CD8-positive, alpha-beta memory T cell (primary cell): ENCODE measurements around the gene GOLGA6L10. TPM values are rescaled to one million over a fixed set of nuclear protein-coding genes. Genes with fewer than 3 reads are reported as not detected.

Experiments used
- CTCF ChIA-PET: fragments of 350-600 bp; sonication (Branson Sonifier 250); formaldehyde crosslinking; loops from one replicate; lab custom pipeline; 2021; ENCODE audit warnings: antibody characterized with exemption; lab: Charles Lee
- POLR2A ChIA-PET: fragments of 350-600 bp; sonication (Branson Sonifier 250); formaldehyde crosslinking; loops from one replicate; lab custom pipeline; 2021; ENCODE audit warnings: antibody characterized with exemption; lab: Charles Lee
- DNase-seq, 5 donors: peaks; one replicate each; pipeline versions ENCODE4 v3.0.0 to v3.0.0-alpha.2; 2020 to 2022; ENCODE audit warnings: mixed read lengths in 1 of 5
- H3K27ac ChIP-seq: one replicate; pipeline ENCODE4 v1.7.0; 2013; ENCODE audit warnings: low read depth, mild to moderate bottlenecking, low read length, moderate library complexity
- H3K27me3 ChIP-seq: 2 replicates; pipeline ENCODE4 v1.7.0; 2013; ENCODE audit warnings: low read length, mild to moderate bottlenecking; ENCODE audit not compliant: insufficient read depth, poor library complexity, severe bottlenecking
- H3K36me3 ChIP-seq: 2 replicates; pipeline ENCODE4 v1.7.0; 2013; ENCODE audit warnings: mild to moderate bottlenecking, low read length, moderate library complexity; ENCODE audit not compliant: insufficient read depth
- H3K4me1 ChIP-seq: 2 replicates; pipeline ENCODE4 v1.7.0; 2013; ENCODE audit warnings: mild to moderate bottlenecking, low read length, moderate library complexity; ENCODE audit not compliant: insufficient read depth
- H3K4me3 ChIP-seq: 2 replicates; pipeline ENCODE4 v1.7.0; 2013; ENCODE audit warnings: mild to moderate bottlenecking, low read length
- H3K9me3 ChIP-seq: 2 replicates; pipeline ENCODE4 v1.7.0; 2013; ENCODE audit warnings: mild to moderate bottlenecking, low read length
- H3K27ac Mint-ChIP-seq, 8 donors: one replicate each; pipeline ENCODE4 v1.8.0; 2020 to 2021; ENCODE audit warnings: mixed read lengths in 8 of 8, mild to moderate bottlenecking in 6 of 8, inconsistent platforms in 3 of 8, moderate library complexity in 3 of 8
- H3K27me3 Mint-ChIP-seq, 2 donors: one replicate each; pipeline ENCODE4 v1.8.0; 2020 to 2021; ENCODE audit warnings: mixed read lengths in 2 of 2, mild to moderate bottlenecking in 1 of 2, moderate library complexity in 1 of 2
- H3K36me3 Mint-ChIP-seq, 3 donors: one replicate each; pipeline ENCODE4 v1.8.0; 2020 to 2021; ENCODE audit warnings: mixed read lengths in 3 of 3, inconsistent platforms in 1 of 3, mild to moderate bottlenecking in 1 of 3
- H3K4me1 Mint-ChIP-seq, 3 donors: one replicate each; pipeline ENCODE4 v1.8.0; 2020 to 2021; ENCODE audit warnings: mixed read lengths in 3 of 3, inconsistent platforms in 1 of 3, mild to moderate bottlenecking in 1 of 3
- H3K4me3 Mint-ChIP-seq, 7 donors: one replicate each; pipeline ENCODE4 v1.8.0; 2020 to 2021; ENCODE audit warnings: mixed read lengths in 7 of 7, mild to moderate bottlenecking in 6 of 7, moderate library complexity in 4 of 7, inconsistent platforms in 2 of 7
- H3K9me3 Mint-ChIP-seq, 5 donors: one replicate each; pipeline ENCODE4 v1.8.0; 2020 to 2022; ENCODE audit warnings: mixed read lengths in 5 of 5, mild to moderate bottlenecking in 3 of 5, moderate library complexity in 2 of 5, inconsistent platforms in 1 of 5
- polyA plus RNA-seq: library from polyadenylated mRNA; unstranded; fragments of 300-500 nt; fragmentation: Illumina TruSeq; gene quantifications from one replicate; pipeline ENCODE4 v1.2.3, GENCODE V29; 2021
- total RNA-seq, 2 experiments: library from RNA; stranded (reverse); gene quantifications; one replicate each; pipeline ENCODE4 v1.2.3, GENCODE V29; 2021

The GOLGA6L10 gene
- total and polyA plus RNA-seq, 3 experiments from 2014 or later = 0.16 to 1.7 (median 0.96) TPM

DNA sequence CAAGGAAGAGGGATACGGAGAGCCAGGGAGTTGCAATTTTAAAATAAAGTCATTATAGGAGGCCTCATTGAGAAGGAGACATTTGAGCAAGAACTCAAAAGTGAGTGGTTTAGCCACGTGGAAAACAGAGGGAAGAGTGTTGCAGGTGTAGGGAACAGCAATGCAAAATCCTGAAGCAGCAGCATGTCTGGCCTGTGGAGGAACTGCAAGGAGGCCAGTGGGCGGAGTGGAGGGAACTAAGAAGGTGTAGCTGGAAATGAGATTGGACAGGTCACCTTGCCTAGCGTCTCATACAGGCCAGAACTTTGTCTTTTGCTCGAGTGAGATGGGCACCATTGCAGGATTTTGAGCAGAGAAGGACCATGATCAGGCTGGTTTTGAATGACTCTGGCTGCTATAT lies 51.7 kb downstream of the GOLGA6L10 start:
- H3K27me3 ChIP-seq = no peaks in the 10 kb centered on the region
- Mint-ChIP-seq H3K36me3 (peaks cover 0 to 4% (median 0%) of the 10 kb centered on the region in 3 donors), H3K4me3 (peak overlapping the region in 5 of 7 donors; percentile 2 to 53 (median 24)), H3K27me3 (no peaks in the 10 kb centered on the region), H3K27ac (peak overlapping the region; percentile 17 to 90 (median 64)), H3K4me1 (peaks cover 19 to 31% (median 19%) of the 10 kb centered on the region in 3 donors), H3K9me3 (no peaks in the 10 kb centered on the region)
- H3K4me1 ChIP-seq = peaks cover 13% of the 10 kb centered on the region
- CTCF ChIA-PET = no interaction called here
- no peak overlapping the region for H3K27ac ChIP-seq
- no peak for DNase-seq
- H3K4me3 ChIP-seq = no peak overlapping the region
- H3K9me3 ChIP-seq = no peaks in the 10 kb centered on the region
- H3K36me3 ChIP-seq = no peaks in the 10 kb centered on the region
- POLR2A ChIA-PET = no interaction called here

DNA sequence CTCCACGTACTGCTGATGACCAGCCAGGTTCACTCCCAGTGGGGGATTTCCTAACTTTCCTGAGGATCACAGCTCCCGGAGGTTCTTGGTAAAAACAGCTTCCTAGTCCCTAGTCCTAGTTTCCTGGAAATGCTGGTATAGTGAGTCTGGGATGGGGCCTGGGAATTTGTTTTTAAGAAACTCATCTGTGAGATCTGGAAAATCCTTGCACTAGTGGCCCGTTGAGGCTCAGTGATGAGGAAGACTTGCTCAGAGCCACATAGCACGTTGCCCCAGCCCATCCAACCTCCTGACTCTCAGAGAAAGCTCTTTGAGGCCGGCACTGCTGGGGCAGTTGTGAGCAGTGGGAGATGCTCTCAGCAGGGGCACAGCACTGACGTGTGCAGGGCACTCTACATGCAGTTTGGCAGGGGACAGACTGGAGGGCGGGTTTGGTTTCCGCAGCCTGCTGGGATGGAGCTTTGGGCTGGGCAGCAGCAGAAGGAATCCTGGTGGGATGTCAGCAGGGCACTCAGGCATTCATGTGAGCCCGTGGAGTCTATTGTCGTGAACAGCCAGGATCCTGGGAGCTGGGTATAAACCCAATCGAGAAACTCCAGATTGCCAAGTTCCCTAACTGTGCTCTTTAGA lies 55.1 kb downstream of the GOLGA6L10 start:
- H3K27me3 Mint-ChIP-seq = no peaks in the 10 kb centered on the region
- CTCF ChIA-PET = interaction anchor here (1.0 kb wide), 1 partner anchor 9 kb away, joined by 3 read pairs; no protein-coding TSS in a partner anchor
- peak overlapping the region in 1 of 8 donors; percentile 43 for H3K27ac Mint-ChIP-seq
- Histone ChIP-seq H3K36me3 (no peaks in the 10 kb centered on the region), H3K27me3 (no peaks in the 10 kb centered on the region), H3K4me1 (peaks cover 12% of the 10 kb centered on the region), H3K9me3 (no peaks in the 10 kb centered on the region), H3K27ac (no peak overlapping the region), H3K4me3 (no peak overlapping the region)
- peaks cover 2 to 10% (median 5%) of the 10 kb centered on the region in 5 donors for H3K9me3 Mint-ChIP-seq
- POLR2A ChIA-PET = no interaction called here
- peaks cover 0 to 4% (median 0%) of the 10 kb centered on the region in 3 donors for H3K36me3 Mint-ChIP-seq
- H3K4me1 Mint-ChIP-seq = peaks cover 25 to 32% (median 28%) of the 10 kb centered on the region in 3 donors
- no peak for DNase-seq
- no peak overlapping the region for H3K4me3 Mint-ChIP-seq

DNA sequence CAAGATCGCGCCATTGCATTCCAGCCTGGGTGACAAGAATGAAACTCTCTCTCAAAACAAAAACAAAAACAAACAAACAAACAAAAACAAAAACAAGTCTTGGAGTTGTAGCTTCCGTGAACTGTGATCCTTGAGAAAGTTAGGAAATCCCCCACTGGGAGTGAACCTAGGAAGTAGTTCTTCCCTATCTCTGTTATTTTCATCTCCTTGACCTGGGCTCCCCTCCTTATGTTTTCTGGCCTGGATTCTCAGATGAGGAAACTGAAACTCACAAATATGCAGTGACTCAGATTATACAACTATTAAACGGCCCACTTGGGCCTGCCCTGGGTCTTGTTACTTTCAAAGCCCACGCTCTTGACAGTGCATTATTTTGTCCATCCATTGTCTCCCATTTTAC lies 57.0 kb downstream of the GOLGA6L10 start:
- Histone ChIP-seq H3K9me3 (no peaks in the 10 kb centered on the region), H3K4me3 (no peak overlapping the region), H3K4me1 (peaks cover 8% of the 10 kb centered on the region), H3K27me3 (no peaks in the 10 kb centered on the region), H3K27ac (no peak overlapping the region), H3K36me3 (no peaks in the 10 kb centered on the region)
- POLR2A ChIA-PET = no interaction called here
- Mint-ChIP-seq H3K4me1 (peaks cover 19 to 30% (median 26%) of the 10 kb centered on the region in 3 donors), H3K4me3 (no peak overlapping the region), H3K9me3 (peaks cover 4 to 19% (median 10%) of the 10 kb centered on the region in 5 donors), H3K36me3 (peaks cover 0 to 11% (median 0%) of the 10 kb centered on the region in 3 donors), H3K27me3 (peaks cover 0 to 3% of the 10 kb centered on the region in 2 donors), H3K27ac (peak overlapping the region in 4 of 8 donors; percentile 20 to 77 (median 46))
- no peak for DNase-seq
- CTCF ChIA-PET = no interaction called here

Other genes with a start within 250 kb of the GOLGA6L10 start
- gene EFL1, start 86.7 kb downstream of the GOLGA6L10 start, total RNA-seq = 10 to 100 TPM; 22.1 to 22.2 TPM
- gene EFL1, start 86.7 kb downstream of the GOLGA6L10 start, polyA plus RNA-seq = 18.3 TPM
- gene SAXO2, start 86.7 kb downstream of the GOLGA6L10 start, total RNA-seq = 1 to 10 TPM in 1 of 2 experiments, under 1 TPM in 1; 0.97 to 1.6 TPM
- 1.9 TPM for gene SAXO2, start 86.7 kb downstream of the GOLGA6L10 start, polyA plus RNA-seq
- gene GOLGA6L9, start 80.3 kb upstream of the GOLGA6L10 start, total RNA-seq = 1 to 10 TPM; 1.6 to 1.7 TPM
- gene GOLGA6L9, start 80.3 kb upstream of the GOLGA6L10 start, polyA plus RNA-seq = 0.43 TPM
- gene RPS17, start 191.0 kb upstream of the GOLGA6L10 start, total RNA-seq = 1,000 to 10,000 TPM; 2,610 to 2,630 TPM
- 1,199 TPM for gene RPS17, start 191.0 kb upstream of the GOLGA6L10 start, polyA plus RNA-seq